HS-27A (cell line): ENCODE results near the gene IL15.

ENCODE experiments used
- DNase-seq: peaks from one replicate; pipeline ENCODE4 v3.0.0-alpha.2; 2012; ENCODE audit warnings: low read depth, missing footprints

The IL15 gene

DNA sequence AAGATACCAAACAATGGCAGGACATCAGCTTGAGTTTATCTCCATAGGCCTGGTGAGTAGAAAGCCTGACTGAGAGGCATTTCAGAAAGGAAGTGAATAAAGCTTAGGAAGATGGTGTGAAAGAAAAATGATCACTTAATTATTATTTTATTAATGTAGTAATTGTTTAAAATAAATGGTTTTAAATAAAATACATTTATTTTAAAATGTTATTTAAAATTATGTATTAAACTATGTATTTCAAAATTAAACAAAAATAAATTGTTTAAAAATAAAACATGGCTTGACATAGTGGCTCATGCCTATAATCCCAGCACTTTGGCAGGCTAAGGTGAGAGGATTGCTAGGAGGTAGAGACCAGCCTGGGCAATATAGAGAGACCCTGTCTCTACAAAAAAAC lies 145.8 kb downstream of the IL15 start:
- no peak for DNase-seq
